SU-DHL-6 (cell line): ENCODE results near the gene CREB3L4.
A peak's percentile ranks its signal among the peaks of the same experiment; 100 is the strongest.

Source experiments
- H2AFZ ChIP-seq: fragments of 200-600 bp; sonication (generic); 2 replicates; pipeline ENCODE4 v1.6.1; 2014; ENCODE audit warnings: low read depth, mild to moderate bottlenecking, moderate library complexity, mixed read lengths, antibody characterized with exemption, low read length; ENCODE audit not compliant: severe bottlenecking
- H3F3A ChIP-seq: fragments of 200-600 bp; shearing (Covaris generic); 2 replicates; pipeline ENCODE4 v1.6.0; 2016; ENCODE audit warnings: antibody characterized with exemption, mild to moderate bottlenecking; ENCODE audit not compliant: insufficient read depth
- H3K27ac ChIP-seq: fragments of 200-600 bp; sonication (generic); 2 replicates; pipeline ENCODE4 v1.5.1; 2016; ENCODE audit warnings: low read depth, mild to moderate bottlenecking, low read length, moderate library complexity, mixed read lengths
- H3K27me3 ChIP-seq: fragments of 200-600 bp; sonication (generic), shearing (Covaris generic); 2 replicates; pipeline ENCODE4 v1.6.0; 2014; ENCODE audit warnings: mild to moderate bottlenecking, low read length
- H3K36me3 ChIP-seq: fragments of 200-600 bp; sonication (generic); 2 replicates; pipeline ENCODE4 v1.6.1; 2014; ENCODE audit warnings: mild to moderate bottlenecking, low read length, mixed read lengths
- H3K4me2 ChIP-seq: fragments of 300-600, 200-600 bp; shearing (Covaris generic), sonication (generic); 2 replicates; pipeline ENCODE4 v1.6.0; 2014; ENCODE audit warnings: low read length, low read depth, mild to moderate bottlenecking; ENCODE audit not compliant: poor library complexity, severe bottlenecking
- H3K4me3 ChIP-seq: fragments of 200-600 bp; sonication (generic); 2 replicates; pipeline ENCODE4 v1.5.1; 2014; ENCODE audit warnings: antibody characterized with exemption, low read length, mild to moderate bottlenecking, mixed read lengths; ENCODE audit not compliant: insufficient read depth, poor library complexity, severe bottlenecking
- H3K79me2 ChIP-seq: fragments of 200-600 bp; sonication (generic); 2 replicates; pipeline ENCODE4 v1.6.1; 2014; ENCODE audit warnings: mild to moderate bottlenecking, low read length, moderate library complexity; ENCODE audit not compliant: insufficient read depth
- H3K9ac ChIP-seq: fragments of 200-600 bp; sonication (generic); 2 replicates; pipeline ENCODE4 v1.7.0; 2014; ENCODE audit warnings: mild to moderate bottlenecking, low read length
- H3K9me2 ChIP-seq: fragments of 200-600 bp; sonication (generic); replicated peaks from 2 replicates; pipeline ENCODE4 v1.6.1; 2014; ENCODE audit warnings: low read length; ENCODE audit not compliant: insufficient read depth
- H3K9me3 ChIP-seq: fragments of 200-600 bp; sonication (generic); 2 replicates; pipeline ENCODE4 v1.6.1; 2014; ENCODE audit warnings: low read length, mixed read lengths; ENCODE audit not compliant: insufficient read depth
- H4K20me1 ChIP-seq: fragments of 200-600 bp; sonication (generic); 2 replicates; pipeline ENCODE4 v1.6.1; 2014; ENCODE audit warnings: low read depth, mild to moderate bottlenecking, antibody characterized with exemption, low read length, moderate library complexity, mixed read lengths
- CTCF ChIP-seq: fragments of 200-600 bp; sonication (generic); IDR thresholded peaks from one replicate; pipeline ENCODE4 v1.5.1; 2017; ENCODE audit warnings: antibody characterized with exemption, mild to moderate bottlenecking, low read length, moderate library complexity; ENCODE audit not compliant: insufficient read depth, poor library complexity, severe bottlenecking
- EZH2phosphoT487 ChIP-seq: fragments of 200-600 bp; sonication (generic), shearing (Covaris generic); conservative IDR thresholded peaks from 2 replicates; pipeline ENCODE4 v1.6.1; 2018; ENCODE audit warnings: mild to moderate bottlenecking, antibody characterized with exemption, low read length, moderate library complexity, mixed read lengths

CREB3L4 gene

DNA sequence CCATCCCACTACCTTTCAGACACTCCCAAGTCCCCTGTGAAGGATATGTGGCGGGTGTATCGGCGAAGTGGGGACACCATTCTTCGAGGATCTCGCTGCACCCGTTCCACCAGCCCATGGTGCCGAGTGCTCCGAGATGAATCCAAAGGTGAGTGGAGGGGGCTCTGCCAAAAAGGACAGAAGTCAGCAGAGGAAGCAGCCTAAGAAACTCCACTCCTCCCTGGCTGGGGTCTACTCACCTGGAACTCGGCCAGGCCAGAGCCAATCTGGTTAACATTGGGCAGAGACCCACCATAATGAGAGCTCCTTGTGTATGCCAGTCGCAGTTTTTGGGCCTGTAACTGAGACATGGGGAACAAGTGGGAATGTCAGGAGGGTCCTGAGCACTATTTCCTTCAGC is 12.9 kb upstream of the CREB3L4 start:
- Histone ChIP-seq H3K79me2 (peaks cover 48% of the 10 kb centered on the region), H3K27me3 (no peaks in the 10 kb centered on the region), H3K36me3 (peaks cover 6% of the 10 kb centered on the region; the same call in 1 of the 2 replicates), H3K4me2 (no peak overlapping the region), H3K9me2 (no peaks in the 10 kb centered on the region), H3K9me3 (no peaks in the 10 kb centered on the region), H2AFZ (no peak overlapping the region), H3K27ac (no peak overlapping the region), H4K20me1 (no peaks in the 10 kb centered on the region), H3F3A (peaks cover 13% of the 10 kb centered on the region), H3K4me3 (no peak overlapping the region), H3K9ac (no peak overlapping the region)
- TF ChIP-seq CTCF (no peak), EZH2phosphoT487 (no peak)

- no peaks in the 10 kb centered on the region for H3K36me3 ChIP-seq
- H4K20me1 ChIP-seq = no peaks in the 10 kb centered on the region
- peak overlapping the region; percentile 76 for H3K27ac ChIP-seq
Measured at GRCh38 chr1:153956997-153957715, 10.5 kb upstream of the CREB3L4 start.

GRCh38 chr1:153957744-153958110 is 10.0 kb upstream of the CREB3L4 start:
- H3K9me3 ChIP-seq = no peaks in the 10 kb centered on the region
- H3K27ac ChIP-seq = peak overlapping the region; percentile 76
- peak overlapping the region; percentile 75 for H3K4me3 ChIP-seq
- H3K9me2 ChIP-seq = no peaks in the 10 kb centered on the region
- H3K9ac ChIP-seq = peak overlapping the region; percentile 87
- no peak overlapping the region for H2AFZ ChIP-seq
- no peaks in the 10 kb centered on the region for H4K20me1 ChIP-seq
- peaks cover 21% of the 10 kb centered on the region for H3F3A ChIP-seq
- TF ChIP-seq CTCF (no peak), EZH2phosphoT487 (no peak)
- peak overlapping the region; percentile 91 for H3K4me2 ChIP-seq
- H3K27me3 ChIP-seq = no peaks in the 10 kb centered on the region
- peaks cover 57% of the 10 kb centered on the region for H3K79me2 ChIP-seq
- H3K36me3 ChIP-seq = no peaks in the 10 kb centered on the region

More at GRCh38 chr1:153956997-153957715, 10.5 kb upstream of the CREB3L4 start:
- H3F3A ChIP-seq = peaks cover 17% of the 10 kb centered on the region
- no peaks in the 10 kb centered on the region for H3K9me2 ChIP-seq
- H3K9ac ChIP-seq = peak overlapping the region; percentile 87
- H3K9me3 ChIP-seq = no peaks in the 10 kb centered on the region
- peak overlapping the region; percentile 91 for H3K4me2 ChIP-seq
- TF ChIP-seq EZH2phosphoT487 (no peak), CTCF (no peak)
- no peak overlapping the region for H2AFZ ChIP-seq
- H3K27me3 ChIP-seq = no peaks in the 10 kb centered on the region
- H3K79me2 ChIP-seq = peaks cover 52% of the 10 kb centered on the region
- H3K4me3 ChIP-seq = peak overlapping the region; percentile 75
